NCI-H2227 (cell line): ENCODE data around the gene FOXD2.
A peak's percentile ranks its signal among the peaks of the same experiment; 100 is the strongest.

Experiments
- DNase-seq: peaks from one replicate; lab custom pipeline; 2025; ENCODE audit not compliant: unreplicated experiment; lab: John Stamatoyannopoulos, UW

FOXD2 gene

DNA sequence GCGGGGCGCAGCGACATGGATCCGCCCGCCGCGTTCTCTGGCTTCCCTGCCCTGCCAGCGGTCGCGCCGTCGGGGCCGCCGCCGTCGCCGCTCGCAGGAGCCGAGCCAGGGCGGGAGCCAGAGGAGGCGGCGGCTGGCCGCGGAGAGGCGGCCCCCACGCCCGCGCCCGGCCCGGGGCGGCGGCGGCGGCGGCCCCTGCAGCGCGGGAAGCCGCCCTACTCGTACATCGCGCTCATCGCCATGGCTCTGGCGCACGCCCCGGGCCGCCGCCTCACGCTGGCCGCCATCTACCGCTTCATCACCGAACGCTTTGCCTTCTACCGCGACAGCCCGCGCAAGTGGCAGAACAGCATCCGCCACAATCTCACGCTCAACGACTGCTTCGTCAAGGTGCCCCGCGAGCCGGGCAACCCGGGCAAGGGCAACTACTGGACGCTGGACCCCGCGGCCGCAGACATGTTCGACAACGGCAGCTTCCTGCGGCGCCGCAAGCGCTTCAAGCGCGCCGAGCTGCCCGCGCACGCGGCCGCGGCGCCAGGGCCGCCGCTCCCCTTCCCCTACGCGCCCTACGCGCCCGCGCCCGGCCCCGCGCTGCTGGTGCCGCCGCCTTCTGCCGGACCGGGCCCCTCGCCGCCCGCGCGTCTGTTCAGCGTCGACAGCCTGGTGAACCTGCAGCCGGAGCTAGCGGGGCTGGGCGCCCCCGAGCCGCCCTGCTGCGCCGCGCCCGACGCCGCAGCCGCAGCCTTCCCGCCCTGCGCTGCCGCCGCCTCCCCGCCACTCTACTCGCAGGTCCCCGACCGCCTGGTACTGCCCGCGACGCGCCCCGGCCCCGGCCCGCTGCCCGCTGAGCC, 21.3 kb upstream of the FOXD2 start:
- peak; percentile 73 for DNase-seq

DNA sequence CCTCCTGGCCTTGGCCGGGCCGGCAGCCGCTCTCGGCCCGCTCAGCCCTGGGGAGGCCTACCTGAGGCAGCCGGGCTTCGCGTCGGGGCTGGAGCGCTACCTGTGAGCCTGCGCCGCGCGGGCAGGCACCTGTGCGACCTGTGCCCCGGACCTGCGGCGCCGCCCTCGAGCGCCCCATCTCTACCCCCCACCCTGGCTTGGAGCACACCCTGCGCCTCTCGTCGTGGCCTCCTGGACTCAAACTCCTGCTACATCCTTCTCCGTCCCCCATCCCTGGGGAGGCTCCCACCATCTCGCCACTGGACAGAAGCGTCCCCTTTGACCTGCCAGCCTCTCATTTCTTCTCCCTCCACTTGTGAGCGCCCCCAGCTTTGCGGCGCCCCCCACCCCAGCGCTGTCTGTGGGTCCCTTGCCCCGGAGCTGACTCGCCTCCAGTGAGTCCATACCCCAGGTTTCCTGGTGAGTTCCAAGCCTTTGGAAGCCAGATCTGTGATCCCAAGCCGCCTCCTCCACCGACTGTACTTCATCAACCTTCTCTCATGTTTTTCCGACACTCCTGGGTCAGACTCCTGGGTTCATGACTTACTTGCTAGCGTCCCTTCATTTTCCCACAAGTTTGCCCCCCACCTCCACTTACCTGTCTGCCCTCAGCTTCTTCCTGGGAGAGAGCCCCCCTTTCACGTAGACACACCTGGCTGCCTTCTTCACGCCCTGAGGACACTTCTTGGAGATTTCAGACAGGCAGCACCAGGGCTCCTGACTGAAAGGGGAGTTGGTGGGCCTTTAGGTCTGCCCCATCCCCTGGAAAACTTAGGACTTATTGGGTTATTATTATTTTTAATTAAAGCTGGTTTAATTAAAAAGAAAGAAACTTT, 20.4 kb upstream of the FOXD2 start:
- DNase-seq, result no peak

DNA sequence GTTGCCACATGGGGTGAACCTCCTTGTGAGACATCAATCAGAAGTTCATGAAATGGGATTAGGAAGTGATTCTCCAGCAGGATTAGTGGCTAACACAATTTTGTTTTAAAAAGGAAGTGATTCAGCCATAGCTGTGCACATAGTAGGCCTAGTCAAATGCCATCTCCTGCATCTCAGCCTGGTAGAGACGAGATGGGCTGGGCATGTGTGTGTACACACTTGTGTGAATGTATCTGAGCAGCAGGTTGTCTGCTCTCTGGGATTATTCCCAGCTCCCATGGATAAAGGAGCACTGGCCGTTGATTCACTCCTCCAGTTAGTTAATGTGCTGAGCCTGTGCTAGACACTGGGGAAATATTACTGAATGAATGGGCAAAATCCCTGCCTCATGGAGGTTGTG, 19.7 kb upstream of the FOXD2 start:
- no peak for DNase-seq

DNA sequence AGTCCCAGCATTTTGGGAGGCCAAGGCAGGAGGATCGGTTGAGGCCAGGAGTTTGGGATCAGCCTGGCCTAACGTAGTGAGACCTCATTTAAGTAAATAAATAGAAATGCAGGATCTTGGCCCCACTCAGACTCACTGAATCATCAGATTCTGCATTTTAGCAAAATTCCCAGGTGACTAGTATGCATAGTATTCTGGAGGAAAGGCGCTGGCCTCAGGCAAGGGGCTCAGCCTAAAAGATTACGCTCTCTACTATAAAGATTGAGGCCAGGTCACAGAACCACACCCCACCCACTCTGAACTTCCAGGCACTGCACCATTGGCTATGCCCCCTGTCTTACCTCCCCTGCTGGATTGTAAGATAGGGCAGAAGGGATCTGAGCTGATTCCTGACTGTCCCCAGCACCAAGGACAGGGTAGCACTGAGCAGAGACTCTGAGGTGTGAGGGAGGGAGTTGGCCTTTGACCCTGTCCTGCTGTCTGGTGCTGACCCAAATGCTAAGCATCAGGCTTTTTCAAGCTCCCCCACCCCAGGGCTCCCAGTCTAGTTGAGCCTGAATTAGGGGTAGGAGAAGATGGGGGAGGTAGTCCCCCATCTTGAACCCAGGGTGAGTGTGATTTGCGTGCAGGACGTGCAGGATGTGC, 19.0 kb upstream of the FOXD2 start:
- no peak for DNase-seq

DNA sequence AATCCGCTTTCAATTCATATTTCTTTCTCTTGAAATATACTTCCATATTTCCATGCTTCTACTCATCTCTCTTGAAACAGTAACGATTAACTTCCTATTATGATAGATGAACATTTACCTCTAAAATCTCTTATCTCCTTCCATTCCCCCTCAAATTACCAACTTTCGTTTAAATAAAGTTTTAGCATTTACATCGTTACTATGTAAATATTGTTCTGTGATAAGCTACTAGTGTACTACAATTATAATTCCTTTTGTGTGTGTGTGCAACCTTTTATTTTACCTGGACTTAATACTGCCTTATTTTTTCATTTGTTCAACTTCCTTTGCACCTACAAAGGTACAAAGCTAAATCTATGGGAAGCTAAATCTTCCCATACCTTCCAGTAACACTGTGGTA, 17.3 kb upstream of the FOXD2 start:
- no peak for DNase-seq

DNA sequence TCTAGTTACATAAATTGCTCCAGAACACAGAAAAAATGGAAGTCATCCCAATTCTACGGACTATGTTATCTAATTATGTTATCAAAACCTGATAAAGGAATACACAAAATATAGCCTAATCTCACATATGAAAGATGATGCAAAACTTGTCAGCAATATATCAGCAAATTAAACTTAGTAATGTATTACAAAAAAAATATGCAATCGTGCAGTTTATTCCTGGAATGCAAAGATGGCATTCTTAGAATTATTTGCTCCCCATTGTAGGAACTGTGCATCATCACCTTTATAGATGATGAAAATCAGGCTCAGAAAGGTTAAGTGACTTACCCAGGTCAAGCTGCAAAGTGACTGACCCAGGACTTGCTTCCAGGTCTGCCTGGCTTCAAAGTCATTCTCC, 14.0 kb upstream of the FOXD2 start:
- no peak for DNase-seq

DNA sequence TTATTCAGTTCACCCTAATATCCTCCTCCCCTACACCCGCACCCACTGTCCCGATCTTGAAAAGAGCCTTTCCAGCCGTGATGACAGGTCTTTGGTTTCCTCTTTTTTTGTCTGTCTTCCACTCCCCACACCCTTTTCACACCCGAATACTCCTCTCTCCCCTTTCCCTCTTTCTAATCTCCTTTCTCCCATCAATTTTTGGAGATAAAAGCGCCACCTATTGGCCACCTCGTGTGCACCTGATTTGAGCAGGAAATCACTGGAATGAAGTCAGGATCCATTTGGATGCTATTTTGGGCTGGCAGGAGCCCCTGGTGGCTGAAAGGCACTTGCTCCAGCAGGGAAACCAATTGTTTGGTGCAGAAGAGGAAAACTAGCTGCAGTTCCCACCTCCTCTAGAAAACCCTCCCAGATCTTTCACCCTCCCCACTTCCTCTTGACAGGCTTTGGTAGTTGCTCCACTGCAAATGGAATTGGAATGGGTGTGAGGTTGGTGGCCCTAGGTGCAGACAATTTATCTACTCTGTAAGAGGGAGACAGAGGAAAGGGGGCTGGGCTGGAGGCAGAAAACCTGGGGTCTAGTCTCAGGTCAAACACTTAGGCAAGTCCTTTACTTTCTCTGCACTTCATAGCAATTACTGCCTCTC, 13.4 kb upstream of the FOXD2 start:
- peak; percentile 84 for DNase-seq

DNA sequence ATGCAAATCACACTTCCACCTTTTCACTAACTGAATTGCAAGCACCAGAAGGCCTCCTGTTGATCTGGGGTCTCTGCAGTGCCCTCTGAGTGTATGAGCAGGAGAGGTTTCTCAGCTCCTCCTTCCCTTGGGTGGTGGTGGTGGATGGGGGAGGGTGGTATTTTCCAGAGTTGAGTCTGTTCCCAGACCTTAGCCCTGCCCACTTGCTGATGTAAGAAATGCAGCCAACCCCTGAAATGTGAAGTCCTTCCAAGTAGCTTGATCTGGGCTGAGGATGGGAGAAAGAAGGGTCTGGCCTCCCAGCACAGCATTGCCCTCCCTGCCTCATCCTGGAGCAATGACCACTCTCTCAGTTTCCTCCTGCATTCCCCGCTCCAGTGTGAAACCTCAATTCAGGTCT, 6.3 kb upstream of the FOXD2 start:
- peak; percentile 14 for DNase-seq

DNA sequence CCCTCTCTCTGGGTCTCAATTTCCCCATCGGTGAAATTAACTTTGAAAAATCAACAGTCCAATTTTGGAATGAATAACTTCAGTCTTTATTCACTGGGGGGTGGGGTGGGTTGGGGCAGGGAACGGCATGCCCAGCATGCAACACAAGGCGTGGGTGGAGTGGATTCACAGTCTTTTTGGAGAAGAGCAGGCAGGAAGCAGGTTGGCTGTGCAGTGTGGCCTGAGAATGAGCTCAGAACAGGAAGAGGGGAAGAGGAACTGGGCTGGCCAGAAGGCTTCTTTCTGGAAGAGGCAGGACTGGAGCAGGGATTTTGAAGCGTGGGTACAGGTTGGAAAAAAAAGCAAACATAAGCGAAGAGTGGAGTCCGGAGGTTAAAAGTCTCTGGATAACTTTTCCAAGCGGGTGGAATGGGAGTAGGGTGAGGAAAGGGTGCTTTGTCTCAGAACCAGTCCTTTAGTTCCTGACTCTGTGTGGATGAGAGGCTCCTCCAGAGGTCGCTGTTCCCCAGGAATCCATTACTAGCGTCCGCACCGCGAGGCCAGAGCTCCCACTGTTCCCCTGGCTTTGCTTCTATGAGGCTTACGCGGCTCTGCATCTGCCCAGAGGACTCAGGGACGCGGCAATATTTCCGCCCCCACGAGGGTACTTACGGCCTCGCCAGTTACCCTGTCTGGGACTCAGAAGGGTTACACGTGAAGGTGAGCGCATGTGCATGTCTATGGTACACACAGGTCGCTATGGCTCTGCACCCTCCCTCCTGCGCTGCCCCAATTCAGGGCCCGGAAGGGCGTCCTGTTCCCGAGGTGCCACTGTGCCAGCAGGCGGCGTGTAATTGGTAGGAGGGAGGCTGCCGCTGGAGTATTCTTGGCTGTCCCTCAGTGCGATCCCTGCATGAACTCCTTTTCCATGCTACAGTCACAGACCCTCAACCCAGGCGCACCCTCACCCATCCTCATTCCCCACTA, 5.5 kb upstream of the FOXD2 start:
- DNase-seq, result peak; percentile 81

DNA sequence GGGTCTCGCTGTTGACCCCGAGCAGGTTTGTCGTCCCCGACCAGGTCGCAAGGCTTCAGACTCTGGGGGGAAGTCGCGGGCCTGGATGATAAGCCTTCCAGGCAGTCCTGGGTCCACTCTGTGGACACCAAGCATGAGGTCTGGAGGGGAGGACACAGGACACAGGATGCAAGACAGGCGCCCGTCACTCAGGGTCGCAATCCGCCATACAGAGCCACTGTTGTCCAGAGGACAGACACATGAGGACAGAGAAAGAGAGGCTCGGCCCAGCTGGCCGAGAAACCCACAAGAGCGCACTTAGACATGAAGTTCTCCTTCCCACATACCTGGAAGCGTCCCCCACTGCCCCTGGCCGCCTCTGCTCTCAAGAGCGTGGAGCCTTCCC, 4.8 kb upstream of the FOXD2 start:
- no peak for DNase-seq

DNA sequence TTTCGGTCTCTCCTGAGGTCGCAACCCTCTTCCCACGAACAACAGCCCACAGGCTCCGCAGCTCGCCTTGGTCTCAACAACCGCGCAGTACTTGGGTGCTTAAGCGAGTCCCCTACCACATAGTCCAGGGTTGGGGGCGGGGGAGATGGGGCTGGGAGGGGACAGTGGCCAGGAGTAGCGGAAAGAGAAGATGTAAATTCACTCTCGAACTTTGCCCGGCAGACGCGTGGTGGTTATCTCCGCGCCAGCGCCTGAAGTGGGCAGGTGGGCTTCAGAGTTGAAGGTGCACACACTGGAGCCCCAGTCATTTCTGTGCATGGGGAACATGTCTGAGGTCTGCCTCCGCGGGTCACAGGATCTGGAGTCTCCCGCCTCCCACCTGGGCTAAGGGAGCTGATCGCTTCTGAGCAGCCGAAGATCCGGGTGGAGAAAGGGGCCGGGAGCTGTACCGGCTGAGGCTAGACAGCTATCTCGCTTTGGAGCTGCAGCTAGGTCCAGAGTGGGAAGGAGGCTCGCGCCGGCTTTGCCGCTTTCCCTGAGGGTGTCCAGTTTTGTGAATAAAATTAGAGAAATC, 4.3 kb upstream of the FOXD2 start:
- no peak for DNase-seq

DNA sequence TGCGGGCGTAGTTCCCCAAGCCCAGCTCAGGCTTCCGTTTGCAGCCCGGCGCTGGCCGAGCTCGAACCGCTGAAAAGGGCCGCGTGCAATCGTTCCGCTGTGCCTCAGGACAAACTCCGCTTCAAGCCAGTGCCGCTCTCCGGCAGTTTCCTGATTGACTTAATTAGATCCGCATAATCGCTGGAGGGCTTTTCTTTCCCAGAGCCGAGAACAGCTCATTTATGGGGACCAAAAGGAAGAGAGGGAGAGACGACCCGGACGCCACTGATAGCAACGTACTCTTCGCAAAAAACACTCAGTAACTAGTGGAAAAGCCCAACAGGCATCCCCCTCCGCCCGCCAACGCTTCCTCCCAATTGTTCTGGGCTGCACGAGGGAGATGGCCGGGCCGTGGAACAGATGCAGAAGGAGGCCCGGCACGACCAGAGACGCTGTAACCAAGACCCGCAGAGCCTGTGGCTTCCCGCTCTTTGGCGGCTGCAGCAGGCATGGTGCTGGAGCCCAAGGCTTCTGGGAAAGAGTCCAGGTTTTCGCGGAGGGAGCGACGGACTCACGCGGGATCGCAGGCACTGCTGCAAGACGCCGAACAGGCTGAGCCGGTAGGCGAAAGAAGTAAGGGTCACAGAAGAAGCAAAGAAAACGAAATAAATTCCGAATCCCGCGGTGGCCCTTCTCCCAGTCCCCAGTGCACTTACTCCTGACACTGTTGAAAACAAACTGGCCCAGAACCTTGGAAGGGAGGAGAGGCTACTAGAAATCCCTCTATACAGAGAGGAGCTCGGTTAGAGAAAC, 3.6 kb upstream of the FOXD2 start:
- DNase-seq, result no peak

DNA sequence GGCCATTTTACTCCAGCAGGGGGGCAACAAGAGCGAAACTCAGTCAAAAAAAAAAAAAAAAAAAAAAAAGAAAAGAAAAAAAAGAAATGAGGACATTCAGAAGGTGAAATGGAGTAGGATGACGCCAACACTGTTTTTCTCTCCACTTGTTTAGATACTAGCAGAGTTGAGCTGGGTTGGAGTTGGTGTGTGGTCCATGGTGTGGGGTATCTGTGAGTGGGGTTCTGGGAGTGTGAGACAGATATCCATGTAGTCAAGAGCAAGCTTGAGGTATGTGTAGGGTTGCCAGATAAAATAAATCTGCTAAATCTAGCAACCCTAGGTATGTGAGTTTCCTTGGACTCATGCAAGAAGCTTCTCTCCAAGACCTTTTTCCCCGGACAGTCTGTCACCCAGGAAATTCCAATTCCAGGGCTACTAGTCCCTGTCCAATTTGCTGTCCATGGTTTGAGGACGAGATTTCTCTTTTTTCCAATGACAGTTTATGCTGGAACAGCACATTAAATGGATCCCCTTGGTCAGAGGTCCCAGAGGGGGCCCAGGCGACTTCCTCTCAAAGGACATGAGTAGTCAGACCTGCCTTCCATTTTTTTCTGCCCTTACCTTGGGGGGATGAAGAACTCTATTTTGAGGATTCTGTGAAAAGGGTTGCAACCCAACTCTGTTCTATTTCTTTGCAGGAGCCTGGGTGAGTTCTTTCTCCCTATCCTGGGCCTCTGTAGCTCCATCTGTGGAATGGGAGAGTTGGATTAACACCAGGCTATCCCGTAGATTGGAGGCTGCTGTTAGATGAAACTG, 2.1 kb upstream of the FOXD2 start:
- DNase-seq, result no peak

DNA sequence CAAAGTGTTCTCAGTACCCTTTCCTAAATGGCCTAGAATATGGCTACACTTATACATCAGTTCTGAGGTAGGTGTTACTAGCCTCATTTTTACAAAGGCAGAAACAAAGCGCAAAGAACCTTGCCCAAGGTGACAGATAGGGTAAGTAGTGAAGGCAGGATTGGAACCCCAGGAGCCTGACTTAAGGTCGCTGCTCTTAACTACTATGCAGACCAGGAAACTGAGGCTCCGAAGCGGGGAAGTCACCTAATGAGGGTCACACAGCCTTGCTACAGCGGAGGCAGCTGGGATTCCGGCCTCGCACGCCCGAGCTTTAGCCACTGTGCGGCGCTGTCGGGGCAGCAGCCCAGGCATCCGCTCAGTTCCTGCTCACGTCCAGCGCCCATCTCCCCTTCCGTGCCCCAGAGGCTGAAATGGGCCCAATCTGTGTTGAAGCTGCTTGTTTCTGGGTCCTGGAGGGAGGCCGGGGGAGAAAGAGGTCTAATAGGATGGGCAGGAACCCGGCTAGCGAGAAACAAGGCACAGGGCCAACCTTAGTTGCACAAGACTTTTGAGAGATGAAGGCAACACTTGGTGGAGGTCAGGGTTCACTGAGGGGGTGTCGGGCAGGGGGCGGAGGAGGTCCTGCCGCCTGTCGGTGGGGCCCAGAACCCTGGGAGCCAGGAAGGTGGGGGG, 1.4 kb upstream of the FOXD2 start:
- DNase-seq, result peak; percentile 86

DNA sequence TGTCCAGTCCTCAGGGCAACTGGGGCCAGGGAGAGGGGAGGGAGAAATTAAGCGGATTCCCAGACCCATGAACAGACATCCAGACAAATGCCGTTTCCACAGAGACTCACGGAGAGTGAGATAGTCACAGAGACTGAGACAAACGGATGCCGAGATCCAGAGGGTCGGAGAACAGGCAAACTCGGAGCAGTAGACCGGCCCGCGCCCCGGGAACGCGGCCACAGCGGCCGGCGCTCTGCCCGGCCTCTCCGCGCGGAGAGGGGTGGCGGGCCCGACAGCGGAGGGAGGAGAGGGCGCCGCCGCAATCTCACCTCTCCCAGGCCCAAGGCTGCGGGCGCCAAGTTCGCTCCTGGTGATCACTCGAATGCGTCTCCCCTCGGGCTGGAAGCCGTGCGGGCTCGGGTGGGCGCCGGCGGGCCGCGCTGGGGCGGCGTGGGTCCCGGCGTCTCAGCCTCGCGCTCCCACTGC, 831 bp upstream of the FOXD2 start:
- peak; percentile 61 for DNase-seq

DNA sequence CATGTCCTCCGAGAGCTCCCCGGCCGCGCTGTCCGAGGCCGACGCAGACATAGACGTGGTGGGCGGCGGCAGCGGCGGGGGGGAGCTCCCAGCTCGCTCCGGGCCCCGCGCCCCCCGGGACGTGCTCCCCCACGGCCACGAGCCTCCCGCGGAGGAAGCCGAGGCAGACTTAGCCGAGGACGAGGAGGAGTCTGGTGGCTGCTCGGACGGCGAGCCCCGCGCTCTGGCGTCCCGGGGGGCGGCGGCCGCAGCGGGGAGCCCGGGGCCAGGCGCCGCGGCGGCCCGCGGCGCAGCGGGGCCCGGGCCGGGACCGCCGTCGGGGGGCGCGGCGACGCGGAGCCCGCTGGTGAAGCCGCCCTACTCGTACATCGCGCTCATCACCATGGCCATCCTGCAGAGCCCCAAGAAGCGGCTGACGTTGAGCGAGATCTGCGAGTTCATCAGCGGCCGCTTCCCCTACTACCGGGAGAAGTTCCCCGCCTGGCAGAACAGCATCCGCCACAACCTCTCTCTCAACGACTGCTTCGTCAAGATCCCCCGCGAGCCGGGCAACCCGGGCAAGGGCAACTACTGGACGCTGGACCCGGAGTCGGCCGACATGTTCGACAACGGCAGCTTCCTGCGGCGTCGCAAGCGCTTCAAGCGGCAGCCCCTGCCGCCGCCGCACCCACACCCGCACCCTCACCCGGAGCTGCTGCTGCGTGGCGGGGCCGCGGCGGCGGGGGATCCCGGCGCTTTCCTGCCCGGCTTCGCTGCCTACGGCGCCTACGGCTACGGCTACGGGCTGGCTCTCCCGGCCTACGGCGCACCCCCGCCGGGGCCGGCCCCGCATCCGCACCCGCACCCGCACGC, 547 bp downstream of the FOXD2 start:
- peak; percentile 56 for DNase-seq
